Testis (tissue), 2 donors: Measurements from ENCODE around the gene H6PD.

Source experiments
- POLR2A ChIP-seq: fragments of 450-650 bp; IDR thresholded peaks from one replicate; pipeline ENCODE4 v1.6.1; 2017; ENCODE audit warnings: antibody characterized with exemption, mild to moderate bottlenecking, moderate library complexity
- TF ChIP-seq, protein P1 (sequence below), 3 experiments: fragments of 450-650 bp in 2 of 3; fragments of 200-600 bp in 1 of 3; sonication (generic) in 1 of 3; IDR thresholded peaks; one replicate each; pipeline ENCODE4 v1.5.1; 2016 to 2019; ENCODE audit warnings: antibody characterized with exemption in 3 of 3, mild to moderate bottlenecking in 2 of 3, moderate library complexity in 1 of 3

GRCh38 chr1:9275567-9276034 lies 41.0 kb downstream of the H6PD start:
- no peak for TF ChIP-seq POLR2A
- TF ChIP-seq, protein P1, sequence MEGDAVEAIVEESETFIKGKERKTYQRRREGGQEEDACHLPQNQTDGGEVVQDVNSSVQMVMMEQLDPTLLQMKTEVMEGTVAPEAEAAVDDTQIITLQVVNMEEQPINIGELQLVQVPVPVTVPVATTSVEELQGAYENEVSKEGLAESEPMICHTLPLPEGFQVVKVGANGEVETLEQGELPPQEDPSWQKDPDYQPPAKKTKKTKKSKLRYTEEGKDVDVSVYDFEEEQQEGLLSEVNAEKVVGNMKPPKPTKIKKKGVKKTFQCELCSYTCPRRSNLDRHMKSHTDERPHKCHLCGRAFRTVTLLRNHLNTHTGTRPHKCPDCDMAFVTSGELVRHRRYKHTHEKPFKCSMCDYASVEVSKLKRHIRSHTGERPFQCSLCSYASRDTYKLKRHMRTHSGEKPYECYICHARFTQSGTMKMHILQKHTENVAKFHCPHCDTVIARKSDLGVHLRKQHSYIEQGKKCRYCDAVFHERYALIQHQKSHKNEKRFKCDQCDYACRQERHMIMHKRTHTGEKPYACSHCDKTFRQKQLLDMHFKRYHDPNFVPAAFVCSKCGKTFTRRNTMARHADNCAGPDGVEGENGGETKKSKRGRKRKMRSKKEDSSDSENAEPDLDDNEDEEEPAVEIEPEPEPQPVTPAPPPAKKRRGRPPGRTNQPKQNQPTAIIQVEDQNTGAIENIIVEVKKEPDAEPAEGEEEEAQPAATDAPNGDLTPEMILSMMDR (IDR thresholded peaks at IDR 0.05), result no peak
